Activated gamma-delta T cell (primary cell): ENCODE results near the gene COL1A2.

Experiments used
- DNase-seq: peaks from one replicate; lab custom pipeline; 2025; lab: John Stamatoyannopoulos, UW

The COL1A2 gene

DNA sequence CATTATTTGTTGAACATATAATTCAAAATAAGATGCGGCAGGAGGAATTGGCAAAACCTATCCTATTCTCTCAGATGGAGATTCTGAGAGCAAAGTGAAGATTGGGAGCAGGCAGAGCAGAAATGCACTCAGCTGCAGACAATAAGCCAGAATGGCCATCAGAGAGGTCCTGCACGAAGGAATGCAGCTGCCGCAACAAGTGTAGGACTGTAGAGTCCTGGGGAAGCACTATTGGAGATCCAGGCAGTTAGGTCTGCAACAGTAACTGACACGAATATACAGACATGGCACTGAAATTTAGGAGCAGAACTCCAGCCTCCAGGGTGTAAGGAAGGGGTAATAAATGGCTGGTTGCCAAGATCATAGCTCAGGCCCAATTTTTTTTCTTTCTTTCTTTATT lies 10.4 kb upstream of the COL1A2 start:
- no peak for DNase-seq

DNA sequence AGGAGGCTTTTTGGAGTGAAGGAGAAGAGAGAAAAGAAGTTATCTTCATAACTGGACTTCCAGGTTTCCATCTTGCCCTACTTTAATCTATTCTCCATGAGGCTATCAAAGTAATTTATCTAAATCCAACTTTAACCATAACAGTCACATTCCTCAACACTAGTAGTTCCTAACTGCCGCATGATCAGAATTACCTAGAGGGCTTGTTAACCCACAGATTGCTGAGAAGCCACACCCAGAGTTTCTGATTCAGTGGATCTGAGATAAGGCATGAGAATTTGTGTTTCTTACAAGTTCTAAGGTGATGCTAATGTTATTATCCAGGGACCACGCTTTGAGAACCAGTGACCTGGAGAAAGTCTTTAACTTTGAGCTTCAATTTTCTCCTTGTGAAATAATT lies 8.3 kb upstream of the COL1A2 start:
- no peak for DNase-seq

DNA sequence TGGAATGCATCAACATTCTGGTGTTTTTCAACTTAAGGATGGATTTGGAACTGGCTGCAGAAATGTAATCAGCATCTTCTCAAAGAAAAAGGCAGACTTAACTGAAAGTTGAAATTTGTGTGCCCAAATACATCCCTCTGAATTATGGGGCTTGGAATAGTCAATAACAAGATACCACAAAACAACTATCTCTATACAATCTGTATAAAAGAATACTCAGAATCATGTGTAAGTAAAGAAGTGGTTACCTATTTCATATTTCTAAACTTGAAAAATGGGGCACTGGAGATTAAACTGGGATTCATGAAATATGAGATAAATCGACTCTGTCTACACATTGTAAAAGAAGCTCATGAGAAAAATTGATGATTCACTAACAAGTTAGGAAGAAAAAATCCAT lies 6.2 kb upstream of the COL1A2 start:
- no peak for DNase-seq

DNA sequence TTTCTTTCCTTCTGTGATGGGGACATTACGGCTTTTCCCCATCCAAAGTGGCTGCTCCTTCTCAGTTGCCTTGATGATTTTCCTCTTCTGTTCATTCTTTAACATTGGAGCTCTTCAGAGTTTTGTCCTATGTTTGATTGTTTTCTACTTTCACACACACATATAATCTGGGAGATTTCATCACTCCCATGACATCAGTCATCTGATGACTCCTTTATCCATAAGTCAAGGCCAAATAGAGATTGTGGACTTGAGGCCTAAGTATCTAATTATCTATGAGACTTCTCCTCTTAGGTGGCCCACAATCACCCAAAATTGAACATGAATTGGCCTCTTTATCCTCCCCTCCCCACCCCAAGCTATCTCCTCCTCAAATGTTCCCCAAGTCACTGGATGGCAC lies 5.3 kb upstream of the COL1A2 start:
- DNase-seq = no peak

- no peak for DNase-seq
These were observed 2.8 kb upstream of the COL1A2 start for GRCh38 chr7:94391726-94392392.

DNA sequence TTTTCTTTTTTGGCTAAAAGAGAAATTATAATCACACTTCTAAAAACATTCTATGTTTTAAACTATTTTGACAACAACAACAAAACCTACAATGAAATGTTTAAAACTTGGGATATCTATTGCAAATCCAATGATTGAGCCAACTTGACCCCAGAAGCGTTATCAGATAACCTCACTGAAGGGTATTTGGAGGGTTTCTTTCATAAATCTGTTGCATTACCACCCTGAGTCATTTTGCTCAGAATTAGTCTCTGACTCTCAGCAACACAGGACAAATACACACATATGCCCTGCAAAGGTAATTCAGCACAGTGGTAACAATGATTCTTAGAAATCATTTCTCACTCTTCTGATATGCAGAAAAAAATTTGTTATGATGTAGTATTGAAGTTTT lies 2.3 kb upstream of the COL1A2 start:
- DNase-seq = no peak

- no peak for DNase-seq
These were observed 1.2 kb upstream of the COL1A2 start for GRCh38 chr7:94393246-94394108.

GRCh38 chr7:94394109-94394436 lies 622 bp upstream of the COL1A2 start:
- DNase-seq = no peak

GRCh38 chr7:94395141-94396036 lies 694 bp downstream of the COL1A2 start:
- DNase-seq = no peak

DNA sequence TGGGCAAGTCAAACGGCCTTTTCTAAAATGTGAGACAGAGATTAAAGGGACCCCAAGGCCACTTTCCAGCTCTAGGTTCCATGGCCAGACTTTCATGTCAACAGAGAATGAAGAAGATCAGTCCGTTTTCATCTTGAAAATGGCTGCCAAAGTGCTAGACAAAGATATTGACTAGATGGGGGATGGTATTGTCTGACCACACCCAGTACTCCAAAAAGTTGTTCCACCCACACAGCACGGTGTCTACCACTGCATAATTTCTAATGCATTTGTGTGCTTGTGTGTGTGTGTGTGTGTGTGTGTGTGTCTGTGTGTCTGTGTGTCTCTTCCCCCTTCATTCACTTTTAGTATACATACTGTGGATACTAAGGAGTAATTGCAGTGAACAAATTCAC lies 1.3 kb downstream of the COL1A2 start:
- no peak for DNase-seq

DNA sequence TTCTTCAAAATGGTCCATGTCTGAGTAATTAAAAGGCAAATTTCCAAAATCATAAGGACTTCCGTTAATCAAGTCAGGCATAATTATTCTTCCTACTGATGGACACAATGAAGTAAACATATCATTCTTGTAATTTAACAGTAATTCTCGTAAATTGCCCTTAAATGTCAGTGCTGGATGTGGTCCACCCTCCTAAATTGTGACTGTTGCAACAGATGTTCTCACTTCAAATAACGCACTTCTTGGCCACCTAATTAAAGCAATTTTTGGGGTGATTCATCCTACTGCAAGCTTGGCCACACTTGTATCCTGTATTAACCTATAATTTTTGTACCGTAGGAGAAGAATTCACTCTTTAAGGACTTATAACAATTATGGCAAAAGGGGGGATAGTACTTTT lies 1.9 kb downstream of the COL1A2 start:
- no peak for DNase-seq

DNA sequence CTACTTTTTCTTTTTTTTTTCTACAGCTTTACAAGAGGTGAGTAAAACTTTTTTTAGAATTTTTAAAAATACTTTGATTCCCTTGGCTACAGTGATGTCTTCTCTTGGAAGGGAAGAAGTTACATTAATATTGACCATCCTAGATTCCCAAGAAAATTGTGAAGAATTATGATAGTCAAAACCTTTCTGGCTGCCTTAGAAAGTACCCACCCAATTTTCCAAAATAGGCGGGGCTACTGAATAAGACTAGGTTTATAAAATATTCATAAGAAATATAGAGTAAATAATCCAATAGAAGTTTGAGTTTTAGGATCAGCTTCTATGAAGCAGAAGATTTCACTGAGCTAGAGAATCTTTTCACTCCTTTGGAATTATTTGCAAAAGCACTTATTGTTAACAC lies 3.0 kb downstream of the COL1A2 start:
- no peak for DNase-seq

- no peak for DNase-seq
These were observed 4.1 kb downstream of the COL1A2 start for GRCh38 chr7:94398841-94399240.

- no peak for DNase-seq
These were observed 5.3 kb downstream of the COL1A2 start for GRCh38 chr7:94400022-94400421.

- DNase-seq = no peak
These were observed 6.1 kb downstream of the COL1A2 start for GRCh38 chr7:94400643-94401427.

DNA sequence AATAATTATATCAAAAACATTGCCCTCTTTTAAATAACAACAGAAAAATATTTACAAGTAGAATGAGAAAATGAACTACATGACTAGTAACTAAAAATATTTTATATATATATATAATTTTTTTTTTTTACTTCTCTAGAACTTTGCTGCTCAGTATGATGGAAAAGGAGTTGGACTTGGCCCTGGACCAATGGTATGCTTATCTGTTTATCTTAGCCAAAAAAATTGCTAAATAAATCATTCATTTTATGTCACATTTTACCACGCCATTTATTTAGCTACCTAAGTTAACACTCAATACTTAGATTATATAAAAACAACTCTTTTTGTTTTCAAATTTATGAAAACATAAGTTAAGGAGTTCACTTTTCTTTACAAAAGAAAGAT lies 6.7 kb downstream of the COL1A2 start:
- no peak for DNase-seq

- no peak for DNase-seq
These were observed 8.9 kb downstream of the COL1A2 start for GRCh38 chr7:94403546-94403945.

DNA sequence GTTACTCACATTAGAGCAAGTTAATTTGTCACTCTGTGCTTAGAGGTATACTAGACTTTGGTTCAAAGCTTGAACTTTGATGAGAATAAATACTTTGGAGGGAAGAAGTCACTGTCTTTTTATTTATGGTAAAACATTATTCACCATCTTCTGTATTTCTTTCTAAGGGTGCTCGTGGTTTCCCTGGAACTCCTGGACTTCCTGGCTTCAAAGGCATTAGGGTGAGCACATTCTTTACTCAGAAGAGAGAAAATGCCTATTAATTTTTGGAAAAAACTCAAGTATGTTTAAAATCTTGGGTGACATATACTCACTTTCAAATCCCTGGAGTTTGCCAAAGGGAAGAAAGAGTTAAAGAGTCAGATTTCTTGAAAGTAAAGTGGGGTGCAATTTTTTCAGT lies 10.8 kb downstream of the COL1A2 start:
- no peak for DNase-seq

GRCh38 chr7:94406696-94407095 lies 12.0 kb downstream of the COL1A2 start:
- DNase-seq = no peak

- DNase-seq = no peak
These were observed 14.7 kb downstream of the COL1A2 start for GRCh38 chr7:94409200-94409948.
